Measurements from ENCODE around the gene BAIAP2L2.
"Not testable (repeated sequence)": the region's sequence is repeated elsewhere in the genome, so short reads cannot be mapped to it uniquely, and the experiment has no call there.

BAIAP2L2 gene

DNA sequence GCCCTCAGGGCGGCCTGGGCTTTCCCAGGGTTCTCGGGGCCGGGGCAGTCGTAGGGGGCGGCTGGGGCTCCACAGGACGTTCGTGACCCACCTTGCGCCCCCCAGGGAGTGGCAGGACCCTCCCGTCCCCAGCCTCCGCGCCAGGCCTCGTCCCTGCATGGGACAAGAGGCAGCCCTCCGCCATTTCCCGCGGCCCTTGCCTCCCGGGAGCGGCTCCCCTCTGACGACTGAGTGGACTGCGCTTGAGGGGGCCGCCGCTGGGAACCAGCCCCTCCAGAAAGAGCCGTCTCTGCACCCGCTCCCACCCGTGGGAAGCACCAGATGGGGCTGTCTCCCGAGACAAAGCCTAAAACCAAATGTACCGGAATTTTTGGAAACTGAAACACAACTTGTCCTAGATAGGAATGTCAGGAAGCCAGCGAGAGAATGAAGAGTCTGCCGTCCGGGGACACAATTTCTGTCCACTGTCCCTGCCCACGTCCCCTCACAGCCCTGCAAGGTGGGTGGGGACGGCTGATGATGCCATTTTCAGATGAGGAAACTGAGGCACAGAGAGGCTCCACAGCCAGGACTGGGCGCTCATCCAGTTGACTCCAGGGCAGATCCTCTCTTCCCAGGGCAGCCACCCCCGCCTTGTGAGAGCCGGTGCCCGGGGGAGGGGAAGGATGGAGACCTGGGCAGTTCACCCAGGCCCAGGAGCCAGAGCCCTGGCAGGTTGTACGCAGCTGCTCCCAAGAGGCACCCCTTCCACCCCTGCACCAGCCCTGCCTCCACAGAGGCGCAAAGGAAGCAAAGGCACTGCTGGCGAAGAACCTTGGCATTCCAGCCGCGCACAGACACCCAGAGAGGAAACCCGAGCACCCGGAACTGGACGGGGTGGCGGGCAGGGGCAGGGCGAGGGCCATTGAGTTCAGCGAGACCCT is 71.3 kb downstream of the BAIAP2L2 start:
- no peak for DNase-seq (ENCODE audit: low read depth)

DNA sequence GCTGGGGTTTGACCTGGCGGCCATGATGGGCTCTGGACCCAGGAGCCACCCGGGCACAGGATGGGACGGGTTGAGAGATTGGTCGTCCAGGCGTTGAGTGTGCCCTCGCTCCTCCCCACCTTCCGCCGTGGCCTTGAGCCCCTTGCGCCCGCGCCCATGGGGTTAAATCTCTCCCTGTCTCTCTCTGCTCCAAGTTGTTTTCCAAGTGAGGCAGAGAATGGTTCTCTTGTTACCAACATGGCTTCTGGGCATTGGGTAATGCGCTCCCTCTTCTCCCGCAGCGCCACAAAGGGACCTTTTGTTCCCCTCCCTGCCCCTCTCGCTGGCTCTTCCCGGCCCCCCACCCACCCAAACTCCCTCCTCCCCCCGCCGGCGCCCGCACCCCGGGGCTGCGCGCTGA is 72.1 kb downstream of the BAIAP2L2 start:
- no peak for DNase-seq (ENCODE audit: low read depth)

DNA sequence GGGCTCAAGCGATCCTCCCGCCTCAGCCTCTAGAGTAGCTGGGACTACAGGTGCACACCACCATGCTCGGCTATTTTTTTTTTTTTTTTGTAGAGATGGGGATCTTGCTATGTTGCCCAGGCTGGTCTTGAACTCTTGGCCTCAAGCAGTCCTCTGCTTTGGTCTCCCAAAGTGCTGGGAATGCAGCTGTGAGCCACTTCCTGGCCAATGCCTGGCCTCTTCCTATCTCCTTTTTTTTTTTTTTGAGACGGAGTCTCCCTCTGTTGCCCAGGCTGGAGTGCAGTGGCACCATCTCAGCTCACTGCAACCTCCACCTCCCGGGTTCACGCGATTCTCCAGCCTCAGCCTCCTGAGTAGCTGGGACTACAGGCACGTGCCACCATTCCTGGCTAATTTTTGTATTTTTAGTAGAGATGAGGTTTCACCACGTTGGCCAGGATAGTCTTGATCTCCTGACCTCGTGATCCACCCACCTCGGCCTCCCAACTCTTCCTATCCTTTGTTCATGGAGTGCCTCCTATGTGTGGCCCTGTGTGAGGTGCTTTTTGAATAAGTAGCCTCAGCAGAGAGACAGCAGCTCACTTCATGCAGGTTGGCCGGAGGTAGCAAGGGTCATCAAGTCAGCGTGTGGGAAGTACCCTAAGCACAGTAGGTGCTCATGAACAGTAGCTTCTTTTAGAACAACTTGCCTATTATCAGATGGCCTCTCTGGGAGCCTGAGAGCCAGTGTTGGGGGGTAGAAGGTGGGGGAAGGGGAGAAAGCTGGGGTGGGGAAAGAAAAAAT is 72.9 kb downstream of the BAIAP2L2 start:
- not testable (repeated sequence) for DNase-seq (ENCODE audit: low read depth)

GRCh38 chr22:38036392-38037062 is 74.0 kb downstream of the BAIAP2L2 start:
- DNase-seq (ENCODE audit: low read depth) = no peak

DNA sequence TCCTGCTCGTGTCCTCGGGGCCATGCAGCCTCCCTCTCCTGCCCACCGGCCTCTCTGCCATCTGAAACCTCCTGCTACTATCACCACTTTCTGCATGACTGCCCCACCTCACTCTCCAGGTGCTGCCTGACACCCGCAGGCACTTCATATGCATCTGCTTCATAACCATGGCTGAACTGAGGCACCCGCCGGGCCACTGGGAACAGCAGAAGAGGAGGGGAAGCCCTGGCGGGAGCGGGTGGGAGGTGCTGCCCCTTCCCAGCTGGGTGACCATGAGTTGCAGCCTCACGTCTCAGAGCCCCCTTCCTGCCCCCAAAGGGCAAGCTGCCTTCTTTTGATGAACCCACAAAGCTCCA is 75.0 kb downstream of the BAIAP2L2 start:
- DNase-seq (ENCODE audit: low read depth) = no peak
